HG03045 (cell line): ENCODE measurements around the gene RXRA.
"Not testable (repeated sequence)": the region's sequence is repeated elsewhere in the genome, so short reads cannot be mapped to it uniquely, and the experiment has no call there.

ENCODE experiments used
- ATAC-seq: cut with Tn5 transposase; IDR thresholded peaks from one replicate; pipeline ENCODE4 v1.9.1; 2021; ENCODE audit warnings: mild to moderate bottlenecking, moderate library complexity; ENCODE audit not compliant: unreplicated experiment

RXRA gene

DNA sequence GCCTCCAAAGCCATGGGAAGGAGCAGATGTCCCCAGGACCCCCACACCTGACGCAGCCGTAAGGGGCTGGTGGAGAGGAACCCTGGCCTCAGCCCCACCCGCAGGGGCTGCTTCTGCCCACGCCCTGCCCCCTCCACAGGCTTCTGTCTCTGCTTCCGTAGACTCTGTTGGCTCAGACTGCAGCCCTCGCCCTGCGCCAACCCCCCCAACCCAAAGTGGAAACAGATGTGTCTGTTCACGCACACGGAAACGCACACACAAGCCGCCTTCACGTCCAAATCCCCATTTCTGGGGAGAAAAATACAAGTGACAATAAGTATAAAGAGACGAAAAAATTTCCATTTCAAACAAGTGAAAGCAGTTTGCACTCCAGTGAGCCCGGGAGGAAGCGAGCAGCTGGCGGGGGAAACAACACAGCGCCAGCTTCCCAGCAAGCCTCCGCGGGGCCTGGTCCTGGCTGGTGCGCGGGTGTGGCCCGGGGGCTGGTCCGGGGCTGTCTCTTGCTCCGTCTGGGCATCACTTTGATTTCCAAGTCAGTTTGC lies 32.6 kb upstream of the RXRA start:
- ATAC-seq, result no peak

DNA sequence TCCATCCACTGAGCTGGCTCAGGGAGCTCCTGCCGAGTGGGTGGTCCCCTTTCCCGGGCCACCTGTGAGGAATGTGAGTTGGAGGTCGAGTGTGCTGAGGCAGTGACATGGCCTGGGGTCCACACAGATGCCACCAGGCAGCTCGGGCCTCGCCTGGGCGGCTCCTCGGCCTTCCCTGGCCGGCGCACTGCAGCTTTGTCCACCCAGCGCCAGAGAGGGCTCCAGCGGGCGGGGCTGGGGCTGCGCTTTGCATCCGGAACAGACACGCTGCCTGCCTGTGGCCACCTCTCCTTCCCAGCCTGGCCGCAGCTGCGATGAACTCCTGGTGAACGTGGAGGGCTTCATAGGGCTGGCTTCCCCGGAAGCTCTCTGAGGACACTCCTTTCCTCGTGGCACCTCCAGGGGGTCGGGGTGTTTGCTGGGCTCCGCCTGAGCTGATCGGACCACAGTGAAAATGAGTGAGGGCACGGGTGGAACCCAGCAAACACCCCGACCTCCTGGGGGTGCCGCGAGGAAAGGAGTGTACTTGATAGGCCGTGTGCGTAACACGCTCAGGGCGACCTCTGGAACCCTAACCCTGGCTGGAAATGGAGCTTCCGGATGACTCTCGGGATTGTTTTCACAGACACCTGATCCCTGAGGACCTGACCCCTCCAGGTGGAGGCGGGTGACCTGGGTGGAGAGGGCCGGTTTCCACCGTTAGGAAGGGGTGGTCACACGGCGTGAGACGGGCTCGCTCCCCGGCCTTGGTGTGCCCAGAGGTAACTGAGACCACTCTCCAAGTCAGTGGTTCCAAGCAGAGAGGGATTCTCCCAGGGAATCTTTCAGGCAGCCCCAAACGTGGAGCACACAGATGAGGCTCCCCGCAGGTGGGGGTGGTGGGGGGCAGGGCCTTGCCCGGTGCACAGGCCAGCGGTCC lies 31.8 kb upstream of the RXRA start:
- ATAC-seq, result no peak

GRCh38 chr9:134295101-134295745 lies 31.0 kb upstream of the RXRA start:
- ATAC-seq, result no peak

GRCh38 chr9:134295746-134296250 lies 30.5 kb upstream of the RXRA start:
- no peak for ATAC-seq

DNA sequence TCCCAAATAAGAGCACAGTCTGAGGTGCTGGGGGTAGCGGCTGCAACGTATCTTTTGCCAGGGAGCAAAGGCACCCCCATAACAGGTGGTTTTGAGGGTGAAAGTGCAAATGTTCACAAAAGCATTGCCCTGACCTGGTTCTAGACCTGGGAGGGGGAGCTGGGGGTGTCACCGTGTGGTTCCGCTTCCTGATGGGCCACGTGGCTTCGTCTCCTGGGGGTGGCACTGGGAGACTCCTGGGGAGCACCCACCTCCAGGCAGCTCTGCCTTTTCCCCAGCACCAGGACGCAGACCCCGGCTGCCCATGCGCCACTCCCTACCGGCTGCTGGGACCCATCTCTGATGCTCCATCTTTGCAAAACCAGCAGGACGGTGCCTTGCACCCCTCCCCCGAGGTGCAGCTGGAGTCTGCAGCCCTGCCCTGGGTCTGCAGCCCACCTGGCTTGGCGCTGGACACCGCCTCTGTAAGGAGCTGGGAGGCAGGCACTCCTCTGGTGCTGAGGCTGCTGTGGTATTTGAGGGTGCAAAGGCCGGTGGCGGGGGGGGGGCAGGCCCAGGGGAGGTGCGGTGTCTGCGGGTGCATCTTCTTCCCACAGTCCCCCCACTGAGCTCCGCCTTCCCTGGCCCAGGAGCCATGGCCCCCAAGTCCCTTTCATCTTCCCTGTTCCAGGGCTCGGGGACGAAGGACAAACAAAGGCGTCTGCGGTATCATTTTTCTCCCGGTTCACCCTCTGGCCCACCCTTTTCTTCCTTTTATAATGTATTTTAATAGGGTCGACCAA lies 29.8 kb upstream of the RXRA start:
- no peak for ATAC-seq

DNA sequence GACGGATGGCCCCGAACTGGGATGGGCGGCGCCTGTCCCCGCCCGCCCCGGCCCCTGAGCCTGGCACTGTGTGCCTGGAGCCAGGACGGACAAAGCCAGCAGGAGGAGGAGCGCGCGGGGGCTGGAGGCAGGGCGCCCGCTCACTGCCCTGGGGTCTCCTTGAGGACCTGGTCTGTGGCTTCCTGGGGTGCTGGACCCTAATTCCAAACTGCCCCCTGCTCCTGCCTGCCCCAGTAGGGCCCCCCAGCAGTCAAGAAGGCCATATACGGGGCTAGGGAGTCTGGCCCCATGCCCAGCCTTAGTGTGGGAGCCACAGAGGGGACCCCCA lies 29.2 kb upstream of the RXRA start:
- ATAC-seq, result no peak

DNA sequence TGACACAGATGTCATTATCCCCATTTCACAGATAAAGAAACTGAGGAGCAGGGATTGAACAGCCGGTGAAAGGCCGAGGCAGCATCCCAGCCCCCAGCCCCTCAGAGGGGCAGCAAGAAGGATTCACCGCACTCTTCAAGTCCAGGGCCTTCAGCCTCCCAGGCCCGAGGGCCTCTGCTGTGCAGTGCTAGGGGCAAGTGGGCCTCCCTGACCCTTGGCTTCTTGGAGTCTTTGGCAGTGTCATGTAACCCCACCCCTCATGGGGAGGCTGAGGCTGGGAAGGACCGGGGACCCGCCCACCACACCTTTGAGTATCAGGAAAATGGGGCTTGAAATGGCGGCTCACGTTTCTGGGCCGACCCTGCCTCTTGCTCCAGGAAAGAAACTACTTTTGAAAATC lies 28.7 kb upstream of the RXRA start:
- no peak for ATAC-seq

- ATAC-seq, result no peak
These were observed 28.3 kb upstream of the RXRA start for GRCh38 chr9:134298000-134298399.

- no peak for ATAC-seq
These were observed 27.2 kb upstream of the RXRA start for GRCh38 chr9:134299068-134299467.

DNA sequence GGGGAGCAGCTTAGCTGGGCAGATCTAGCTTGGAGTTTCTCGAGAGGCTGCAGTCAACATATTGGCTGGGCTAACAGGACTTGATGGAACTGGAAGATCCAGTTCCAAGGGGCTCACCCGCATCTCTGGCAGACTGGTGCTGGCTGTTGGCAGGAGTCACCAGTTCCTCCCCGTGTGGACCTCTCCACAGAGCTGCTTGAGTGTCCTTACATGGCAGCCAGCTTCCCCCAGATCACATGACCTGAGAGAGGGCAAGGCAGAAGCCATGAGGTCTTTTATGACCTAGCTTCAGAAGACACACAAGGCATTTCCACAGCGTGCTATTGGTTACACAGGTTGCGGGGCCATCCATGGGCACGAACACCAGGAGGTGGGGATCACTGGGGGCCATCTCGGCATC lies 26.4 kb upstream of the RXRA start:
- no peak for ATAC-seq

DNA sequence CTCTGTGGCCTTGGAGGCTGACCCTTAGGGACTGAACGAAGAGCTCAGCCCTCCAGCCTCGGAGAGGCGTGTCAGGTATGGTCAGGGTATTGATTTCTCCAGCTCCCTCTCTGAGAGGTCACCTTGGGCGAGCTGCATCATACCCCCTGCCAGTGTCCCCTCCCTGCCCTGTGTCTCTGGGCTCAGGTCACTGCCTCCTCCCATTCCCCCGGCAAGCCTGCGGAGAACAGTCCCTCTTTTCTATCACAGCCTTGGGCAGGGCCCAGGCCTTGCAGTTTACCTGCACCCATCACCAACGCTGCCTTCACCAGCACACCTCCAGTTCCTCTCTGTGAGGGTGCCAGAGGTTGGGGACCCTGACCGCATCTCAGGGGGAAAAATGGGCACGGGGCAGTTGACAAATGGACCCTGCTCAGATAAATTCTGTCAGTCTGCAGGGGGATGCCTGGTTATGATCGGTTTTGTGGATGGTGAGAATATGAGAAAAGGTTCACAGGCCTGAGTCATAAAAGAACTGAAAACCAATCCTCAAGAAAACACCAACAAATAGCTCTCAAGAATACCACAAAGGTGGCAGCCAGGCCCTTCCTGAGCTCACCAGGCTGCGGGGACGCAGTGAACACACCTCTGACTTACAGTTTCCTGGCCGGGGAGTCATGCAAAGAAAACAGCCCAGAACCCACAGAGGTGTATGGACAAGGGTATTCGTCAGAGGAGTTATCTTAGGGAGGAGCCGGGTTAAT lies 24.7 kb upstream of the RXRA start:
- ATAC-seq, result no peak

GRCh38 chr9:134302130-134302817 lies 24.0 kb upstream of the RXRA start:
- no peak for ATAC-seq

- ATAC-seq, result no peak
These were observed 22.7 kb upstream of the RXRA start for GRCh38 chr9:134303601-134304000.

DNA sequence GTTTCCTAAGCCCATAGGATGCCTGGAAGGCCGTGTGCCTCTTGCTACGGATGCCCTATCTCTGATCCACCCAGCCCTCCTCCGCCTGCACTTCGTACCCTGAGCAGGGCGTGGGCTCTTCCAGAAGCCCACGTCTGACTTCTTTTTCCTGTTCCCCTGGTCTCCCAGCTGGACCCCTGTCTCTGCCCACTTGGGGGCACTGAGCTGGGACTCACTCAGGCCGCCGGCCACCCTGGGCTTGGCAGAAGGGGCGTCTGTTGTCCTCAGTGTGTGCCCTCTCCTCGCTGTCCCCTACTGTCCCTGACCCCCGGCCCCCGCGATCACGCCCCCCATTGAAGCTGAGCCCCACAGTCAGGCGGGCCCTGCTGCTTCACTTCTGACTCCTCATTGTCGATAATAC lies 22.0 kb upstream of the RXRA start:
- ATAC-seq, result no peak

GRCh38 chr9:134304690-134305089 lies 21.6 kb upstream of the RXRA start:
- ATAC-seq, result no peak

GRCh38 chr9:134305533-134305932 lies 20.7 kb upstream of the RXRA start:
- ATAC-seq, result no peak

DNA sequence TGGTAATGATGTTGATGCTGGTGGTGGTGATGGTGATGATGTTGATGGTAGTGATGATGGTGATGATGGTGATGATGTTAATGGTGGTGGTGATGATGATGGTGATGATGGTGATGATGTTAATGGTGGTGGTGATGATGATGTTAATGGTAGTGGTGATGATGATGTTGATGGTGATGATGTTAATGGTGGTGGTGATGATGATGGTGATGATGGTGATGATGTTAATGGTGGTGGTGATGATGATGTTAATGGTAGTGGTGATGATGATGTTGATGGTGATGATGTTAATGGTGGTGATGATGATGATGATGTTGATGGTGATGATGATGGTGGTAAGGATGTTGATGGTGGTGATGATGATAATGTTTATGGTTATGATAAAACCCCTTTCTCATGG lies 20.2 kb upstream of the RXRA start:
- not testable (repeated sequence) for ATAC-seq

DNA sequence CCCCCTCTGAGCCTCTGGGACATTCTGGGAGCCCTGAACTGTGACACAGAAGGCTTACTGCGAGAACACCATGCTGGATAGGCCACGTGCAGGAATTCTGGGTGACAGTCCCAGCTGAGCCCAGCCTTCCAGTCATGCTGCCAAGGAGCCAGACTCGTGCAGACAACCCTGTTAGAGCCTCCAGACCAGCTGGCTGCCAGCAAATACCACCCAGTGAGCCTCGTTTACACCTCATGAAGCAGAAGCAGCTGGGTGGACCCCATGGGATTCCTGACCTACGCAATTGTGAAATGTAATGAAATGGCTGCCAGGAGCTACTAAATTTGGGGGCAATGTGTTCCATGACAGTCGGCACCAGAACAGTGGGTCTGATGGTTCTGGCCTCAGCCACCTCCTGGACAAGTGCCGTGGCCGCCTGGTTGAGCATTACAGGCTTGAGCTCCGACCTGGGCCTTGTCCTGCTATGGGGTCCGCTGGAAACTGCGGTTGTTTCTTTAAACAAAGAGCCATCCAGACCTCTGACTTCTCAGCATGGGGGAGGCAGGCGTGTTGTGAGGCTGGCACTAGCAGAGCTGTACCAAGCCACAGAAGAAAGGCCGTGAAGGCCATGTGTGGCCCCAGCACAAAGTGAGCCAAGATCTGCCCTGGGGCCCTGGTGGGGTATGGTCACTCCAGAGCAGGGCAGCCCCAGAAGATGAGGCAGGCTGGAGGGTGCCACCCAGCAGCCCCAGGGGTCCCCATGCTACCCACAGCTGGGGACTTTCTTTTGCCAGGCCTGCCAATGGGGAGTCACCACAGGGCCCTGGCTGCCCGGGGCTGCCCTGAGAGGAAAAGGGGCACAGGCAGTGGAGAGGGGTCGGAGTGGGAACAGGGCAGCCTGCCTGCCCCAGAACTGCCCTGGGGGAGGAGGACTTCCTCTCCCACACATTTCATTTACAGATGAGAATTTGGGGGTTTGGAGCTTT lies 19.3 kb upstream of the RXRA start:
- no peak for ATAC-seq
